B cell (primary cell): ENCODE measurements around the gene SFXN4. TPM values are rescaled to one million over a fixed set of nuclear protein-coding genes. Genes with fewer than 3 reads are reported as not detected.

ENCODE experiments used
- ATAC-seq: fragments of 200-7000 bp; cut with Tn5 transposase; one replicate; pipeline ENCODE4 v1.10.0; 2021; ENCODE audit warnings: low read depth, mild to moderate bottlenecking, moderate number of reproducible peaks, moderate library complexity
- CTCF ChIA-PET: fragments of 350-600 bp; sonication (Branson Sonifier 250); formaldehyde crosslinking; loops from one replicate; lab custom pipeline; 2021; ENCODE audit warnings: antibody characterized with exemption, inconsistent platforms; lab: Charles Lee
- POLR2A ChIA-PET: fragments of 350-600 bp; sonication (Branson Sonifier 250); formaldehyde crosslinking; loops from one replicate; lab custom pipeline; 2021; ENCODE audit warnings: antibody characterized with exemption; lab: Charles Lee
- DNase-seq: peaks from one replicate; pipeline ENCODE4 v3.0.0; 2013
- H2AFZ ChIP-seq: 2 replicates; pipeline ENCODE4 v1.6.1; 2012; ENCODE audit warnings: mild to moderate bottlenecking, low read depth, low read length; ENCODE audit not compliant: insufficient read depth, poor library complexity, severe bottlenecking
- H3K27ac ChIP-seq, 2 donors: 1 replicate in 1 of 2; 2 replicates in 1 of 2; pipeline ENCODE4 v1.5.1; 2012 to 2013; ENCODE audit warnings: low read length in 2 of 2, mild to moderate bottlenecking in 2 of 2, moderate library complexity in 1 of 2
- H3K27me3 ChIP-seq, 4 experiments: fragments of 200-600 bp in 1 of 4; sonication (generic) in 1 of 4; replicated peaks in 1 of 4; 1 replicate in 2 of 4; 2 replicates in 2 of 4; pipeline versions ENCODE4 v1.6.1 to v1.7.0; 2013 to 2016; ENCODE audit warnings: low read length in 3 of 4, mild to moderate bottlenecking in 2 of 4, mixed read lengths in 1 of 4, moderate library complexity in 1 of 4; ENCODE audit not compliant: insufficient read depth in 4 of 4, control insufficient read depth in 3 of 4; ENCODE audit errors: control extremely low read depth in 1 of 4
- H3K36me3 ChIP-seq, 2 experiments: replicated peaks in 1 of 2; 1 replicate in 1 of 2; 2 replicates in 1 of 2; pipeline versions ENCODE4 v1.6.1 to v1.7.1; 2013; ENCODE audit warnings: low read length in 1 of 2; ENCODE audit not compliant: insufficient read depth in 2 of 2, control insufficient read depth in 1 of 2; ENCODE audit errors: control extremely low read depth in 1 of 2, extremely low read depth in 1 of 2
- H3K4me1 ChIP-seq, 2 donors: fragments of 200-600 bp in 1 of 2; sonication (generic) in 1 of 2; 1 replicate in 1 of 2; 2 replicates in 1 of 2; pipeline versions ENCODE4 v1.5.1 to v1.6.1; 2013 to 2017; ENCODE audit warnings: low read length in 2 of 2; ENCODE audit not compliant: control insufficient read depth in 2 of 2, insufficient read depth in 2 of 2
- H3K4me2 ChIP-seq: replicated peaks from 2 replicates; pipeline ENCODE3; 2012; ENCODE audit warnings: mild to moderate bottlenecking, low read depth, low read length; ENCODE audit not compliant: poor library complexity, severe bottlenecking
- H3K4me3 ChIP-seq, 5 experiments: fragments of 200-600 bp in 1 of 5; sonication (generic) in 1 of 5; 1 replicate in 3 of 5; 2 replicates in 2 of 5; pipeline versions ENCODE4 v1.5.1 to v1.7.0; 2011 to 2016; ENCODE audit warnings: low read length in 4 of 5, mild to moderate bottlenecking in 4 of 5, low read depth in 2 of 5, control low read depth in 1 of 5, moderate library complexity in 1 of 5; ENCODE audit not compliant: insufficient read depth in 1 of 5; ENCODE audit errors: control extremely low read depth in 1 of 5, extremely low read depth in 1 of 5
- H3K79me2 ChIP-seq: fragments of 200-600 bp; sonication (generic); one replicate; pipeline ENCODE4 v1.6.0; 2016; ENCODE audit warnings: low read length; ENCODE audit not compliant: control insufficient read depth, insufficient read depth
- H3K9ac ChIP-seq: fragments of 200-600 bp; sonication (generic); 2 replicates; pipeline ENCODE4 v1.6.1; 2017; ENCODE audit warnings: mild to moderate bottlenecking, low read length, moderate library complexity
- H3K9me3 ChIP-seq, 3 donors: one replicate each; pipeline versions ENCODE4 v1.6.1 to v1.7.1; 2013; ENCODE audit warnings: low read length in 2 of 3; ENCODE audit not compliant: control insufficient read depth in 2 of 3, insufficient read depth in 1 of 3; ENCODE audit errors: control extremely low read depth in 1 of 3
- H4K20me1 ChIP-seq: 2 replicates; pipeline ENCODE4 v1.6.0; 2012; ENCODE audit warnings: mild to moderate bottlenecking, low read length; ENCODE audit not compliant: insufficient read depth, control insufficient read depth, poor library complexity, severe bottlenecking
- H3K27ac Mint-ChIP-seq: one replicate; pipeline ENCODE4 v1.8.0; 2021; ENCODE audit warnings: mixed read lengths
- H3K27me3 Mint-ChIP-seq: one replicate; pipeline ENCODE4 v1.8.0; 2021; ENCODE audit warnings: mixed read lengths
- H3K4me1 Mint-ChIP-seq: one replicate; pipeline ENCODE4 v1.8.0; 2021; ENCODE audit warnings: mixed read lengths
- H3K4me3 Mint-ChIP-seq: one replicate; pipeline ENCODE4 v1.8.0; 2021; ENCODE audit warnings: mixed read lengths
- H3K9me3 Mint-ChIP-seq: one replicate; pipeline ENCODE4 v1.8.0; 2022; ENCODE audit warnings: mixed read lengths; ENCODE audit not compliant: insufficient read depth
- CTCF ChIP-seq: fragments of 200-600 bp; IDR thresholded peaks from one replicate; pipeline ENCODE4 v1.8.0; 2022; ENCODE audit warnings: antibody characterized with exemption, mild to moderate bottlenecking
- EZH2 ChIP-seq: IDR thresholded peaks from 2 replicates; pipeline ENCODE4 v1.6.1; 2012; ENCODE audit warnings: borderline replicate concordance, low read depth, mild to moderate bottlenecking, moderate library complexity, low read length; ENCODE audit not compliant: insufficient read depth, poor library complexity, severe bottlenecking
- WGBS: methylation state at CpG from one replicate; pipeline ENCODE4 v1.1.5; 2013; ENCODE audit warnings: missing lambda C conversion rate; ENCODE audit not compliant: insufficient coverage; 5-methylcytosine and 5-hydroxymethylcytosine counted together
- intact Hi-C: fragments of 100-400 bp; cut with micrococcal nuclease; formaldehyde crosslinking; loops from one replicate; pipeline ENCODE4 v1.10.0; 2022
- polyA plus RNA-seq: library from polyadenylated mRNA; depleted of rRNA; stranded (reverse); fragments of >200 nt; gene quantifications from 2 replicates; pipeline ENCODE4 v1.2.3, GENCODE V29; 2012
- total RNA-seq, 2 donors: library from RNA; stranded (reverse); fragments of 120-200 nt in 1 of 2; gene quantifications; 1 replicate in 1 of 2; 2 replicates in 1 of 2; pipeline versions ENCODE4 v1.2.3 to v1.2.4, GENCODE V29; 2013 to 2022

The SFXN4 gene
- total and polyA plus RNA-seq, 2 donors (not counting 1 experiment from before 2014, with no cell fraction given) = 9.8 to 15.4 TPM

- intact Hi-C loops = no loop called here
- Mint-ChIP-seq H3K4me3 (no peak overlapping the region), H3K27me3 (no peaks in the 10 kb centered on the region), H3K4me1 (no peaks in the 10 kb centered on the region), H3K27ac (no peak overlapping the region), H3K9me3 (no peaks in the 10 kb centered on the region)
- ChIA-PET CTCF (no interaction called here), POLR2A (no interaction called here)
- H3K36me3 ChIP-seq = peaks cover 3 to 33% of the 10 kb centered on the region in 2 experiments
- no peak overlapping the region for H3K9ac ChIP-seq
- no peak for TF ChIP-seq CTCF
- no peak for TF ChIP-seq EZH2
- no peak overlapping the region for H3K4me2 ChIP-seq
- H2AFZ ChIP-seq = no peak overlapping the region
- H3K4me3 ChIP-seq = no peak overlapping the region
- H3K4me1 ChIP-seq = no peaks in the 10 kb centered on the region
- no peak overlapping the region for H3K27ac ChIP-seq
- H3K27me3 ChIP-seq = no peaks in the 10 kb centered on the region
- no peaks in the 10 kb centered on the region for H4K20me1 ChIP-seq
- peaks cover 0 to 1% (median 0%) of the 10 kb centered on the region in 3 donors for H3K9me3 ChIP-seq
- 91% methylated on average over 9 of the region's 13 CpGs for WGBS
- no peaks in the 10 kb centered on the region for H3K79me2 ChIP-seq
- ATAC-seq (no peak), DNase-seq (no peak)
These were observed 15.8 kb downstream of the SFXN4 start for GRCh38 chr10:119149729-119150128.

GRCh38 chr10:119149157-119149556 is 16.4 kb downstream of the SFXN4 start:
- no peak overlapping the region for H3K4me3 ChIP-seq
- no peak overlapping the region for H2AFZ ChIP-seq
- no peaks in the 10 kb centered on the region for H4K20me1 ChIP-seq
- Mint-ChIP-seq H3K4me3 (no peak overlapping the region), H3K27ac (no peak overlapping the region), H3K27me3 (no peaks in the 10 kb centered on the region), H3K9me3 (no peaks in the 10 kb centered on the region), H3K4me1 (no peaks in the 10 kb centered on the region)
- no peak for DNase-seq
- intact Hi-C loops = no loop called here
- no peaks in the 10 kb centered on the region for H3K4me1 ChIP-seq
- H3K27ac ChIP-seq = no peak overlapping the region
- peaks cover 0 to 1% (median 0%) of the 10 kb centered on the region in 3 donors for H3K9me3 ChIP-seq
- POLR2A ChIA-PET = no interaction called here
- no peak for ATAC-seq
- no peak for TF ChIP-seq CTCF
- CTCF ChIA-PET = no interaction called here
- 94% methylated on average over 5 of the region's 8 CpGs for WGBS
- peaks cover 1 to 29% of the 10 kb centered on the region in 2 experiments for H3K36me3 ChIP-seq
- H3K9ac ChIP-seq = no peak overlapping the region
- no peaks in the 10 kb centered on the region for H3K79me2 ChIP-seq
- no peak overlapping the region for H3K4me2 ChIP-seq
- no peaks in the 10 kb centered on the region for H3K27me3 ChIP-seq
